ENCODE results near the gene CD200R1.

- no peak for TF ChIP-seq CTCF (tag by site-specific recombination; IDR thresholded peaks at IDR 0.05)
- TF ChIP-seq ZNF174 (tag by site-specific recombination; IDR thresholded peaks at IDR 0.05), result no peak
- no peak for TF ChIP-seq ZNF366 (tag by site-specific recombination; conservative IDR thresholded peaks at IDR 0.05)
- no peak for TF ChIP-seq ZNF221 (tag by site-specific recombination; IDR thresholded peaks at IDR 0.05; ENCODE audit: borderline replicate concordance)
- no peak for TF ChIP-seq ZNF560 (tag by site-specific recombination; IDR thresholded peaks at IDR 0.05; ENCODE audit: borderline replicate concordance)
- no peak for TF ChIP-seq ZIC2 (tag by site-specific recombination; IDR thresholded peaks at IDR 0.05)
Measured at GRCh38 chr3:112967425-112967824, 7.5 kb downstream of the CD200R1 start.
